Nephron (organoid): ENCODE data around the gene STPG2.

Experiments used
- H3K27ac Mint-ChIP-seq, 3 experiments: 2 replicates each; pipeline ENCODE4 v1.8.0; 2020; ENCODE audit warnings: mixed read lengths in 3 of 3, mild to moderate bottlenecking in 2 of 3, moderate library complexity in 1 of 3
- H3K27me3 Mint-ChIP-seq: 2 replicates; pipeline ENCODE4 v1.8.0; 2021; ENCODE audit warnings: low read depth, mild to moderate bottlenecking, moderate library complexity, mixed read lengths
- H3K36me3 Mint-ChIP-seq: 2 replicates; pipeline ENCODE4 v1.8.0; 2020; ENCODE audit warnings: low read depth, mixed read lengths
- H3K4me1 Mint-ChIP-seq: 2 replicates; pipeline ENCODE4 v1.8.0; 2020; ENCODE audit warnings: mixed read lengths
- H3K4me3 Mint-ChIP-seq, 3 experiments: 2 replicates each; pipeline ENCODE4 v1.8.0; 2020; ENCODE audit warnings: mild to moderate bottlenecking in 3 of 3, mixed read lengths in 3 of 3, moderate library complexity in 2 of 3
- H3K9me3 Mint-ChIP-seq: 2 replicates; pipeline ENCODE4 v1.8.0; 2020; ENCODE audit warnings: mixed read lengths
- CTCF ChIP-seq, 3 experiments: fragments of 200-600 bp; sonication (generic); IDR thresholded peaks; one replicate each; pipeline ENCODE4 v1.5.0; 2021; ENCODE audit warnings: antibody characterized with exemption in 3 of 3; ENCODE audit not compliant: unreplicated experiment in 3 of 3

STPG2 gene

GRCh38 chr4:97664741-97665140 is 478.5 kb downstream of the STPG2 start:
- Mint-ChIP-seq H3K36me3 (no peaks in the 10 kb centered on the region), H3K4me1 (no peaks in the 10 kb centered on the region), H3K4me3 (no peak overlapping the region), H3K27ac (no peak overlapping the region), H3K27me3 (no peaks in the 10 kb centered on the region), H3K9me3 (no peaks in the 10 kb centered on the region)
- TF ChIP-seq CTCF (IDR thresholded peaks at IDR 0.05; ENCODE audit: unreplicated experiment in 3 of 3), result no peak

- no peak for TF ChIP-seq CTCF (IDR thresholded peaks at IDR 0.05; ENCODE audit: unreplicated experiment in 3 of 3)
- H3K9me3 Mint-ChIP-seq, result no peaks in the 10 kb centered on the region
- no peak overlapping the region for H3K4me3 Mint-ChIP-seq
- no peaks in the 10 kb centered on the region for H3K27me3 Mint-ChIP-seq
- no peaks in the 10 kb centered on the region for H3K4me1 Mint-ChIP-seq
- H3K36me3 Mint-ChIP-seq, result no peaks in the 10 kb centered on the region
- no peak overlapping the region for H3K27ac Mint-ChIP-seq
These were observed 481.1 kb downstream of the STPG2 start for GRCh38 chr4:97662133-97662532.

GRCh38 chr4:97656044-97656720 is 487.1 kb downstream of the STPG2 start:
- Mint-ChIP-seq H3K4me3 (no peak overlapping the region), H3K36me3 (no peaks in the 10 kb centered on the region), H3K27ac (no peak overlapping the region), H3K27me3 (no peaks in the 10 kb centered on the region), H3K4me1 (no peaks in the 10 kb centered on the region), H3K9me3 (no peaks in the 10 kb centered on the region)
- no peak for TF ChIP-seq CTCF (IDR thresholded peaks at IDR 0.05; ENCODE audit: unreplicated experiment in 3 of 3)

- Mint-ChIP-seq H3K4me1 (no peaks in the 10 kb centered on the region), H3K36me3 (no peaks in the 10 kb centered on the region), H3K4me3 (no peak overlapping the region), H3K27ac (no peak overlapping the region), H3K27me3 (no peaks in the 10 kb centered on the region), H3K9me3 (no peaks in the 10 kb centered on the region)
- TF ChIP-seq CTCF (IDR thresholded peaks at IDR 0.05; ENCODE audit: unreplicated experiment in 3 of 3), result no peak
These were observed 489.6 kb downstream of the STPG2 start for GRCh38 chr4:97653701-97654100.

GRCh38 chr4:97646997-97647396 is 496.3 kb downstream of the STPG2 start:
- Mint-ChIP-seq H3K36me3 (no peaks in the 10 kb centered on the region), H3K9me3 (no peaks in the 10 kb centered on the region), H3K4me1 (peaks cover 36% of the 10 kb centered on the region), H3K4me3 (no peak overlapping the region), H3K27me3 (no peaks in the 10 kb centered on the region), H3K27ac (peak overlapping the region in 2 of 3 experiments; percentile 40 to 45)
- TF ChIP-seq CTCF (IDR thresholded peaks at IDR 0.05; ENCODE audit: unreplicated experiment in 3 of 3), result no peak
